T-cell (primary cell): ENCODE measurements around the gene TMEM163. TPM values are rescaled to one million over a fixed set of nuclear protein-coding genes. Genes with fewer than 3 reads are reported as not detected.

Experiments
- ATAC-seq, 4 experiments: fragments of 200-7000 bp in 3 of 4; fragments of 150-1000 bp in 1 of 4; cut with Tn5 transposase; replicated peaks in 1 of 4; 1 replicate in 3 of 4; 2 replicates in 1 of 4; pipeline ENCODE4 v1.10.0; 2021; ENCODE audit warnings: moderate library complexity in 3 of 4, mild to moderate bottlenecking in 2 of 4, moderate number of reproducible peaks in 1 of 4
- CTCF ChIA-PET, 2 donors: fragments of 300-600 bp; sonication (Branson Sonifier 250); formaldehyde crosslinking; loops; one replicate each; lab custom pipeline; 2022; ENCODE audit warnings: antibody characterized with exemption in 2 of 2; lab: Charles Lee
- POLR2A ChIA-PET, 2 donors: fragments of 300-600 bp; sonication (Branson Sonifier 250); formaldehyde crosslinking; loops; one replicate each; lab custom pipeline; 2022; ENCODE audit warnings: antibody characterized with exemption in 2 of 2; lab: Charles Lee
- DNase-seq, 35 experiments: peaks; one replicate each; pipeline versions ENCODE4 v3.0.0 to v3.0.0-alpha.2; 2013 to 2023
- H3K27ac ChIP-seq: one replicate; pipeline ENCODE4 v1.5.1; 2013; ENCODE audit warnings: low read length
- H3K27me3 ChIP-seq, 2 experiments: replicated peaks in 1 of 2; 1 replicate in 1 of 2; 2 replicates in 1 of 2; pipeline versions ENCODE4 v1.6.1 to v1.7.0; 2013; ENCODE audit warnings: low read length in 1 of 2, mixed read lengths in 1 of 2; ENCODE audit not compliant: control insufficient read depth in 2 of 2, insufficient read depth in 2 of 2; ENCODE audit errors: extremely low read depth in 1 of 2
- H3K36me3 ChIP-seq, 2 donors: 1 replicate in 1 of 2; 2 replicates in 1 of 2; pipeline versions ENCODE4 v1.6.1 to v1.7.0; 2013; ENCODE audit warnings: low read length in 1 of 2; ENCODE audit not compliant: control insufficient read depth in 2 of 2, insufficient read depth in 1 of 2; ENCODE audit errors: extremely low read depth in 1 of 2
- H3K4me1 ChIP-seq, 2 experiments: 1 replicate in 1 of 2; 2 replicates in 1 of 2; pipeline versions ENCODE4 v1.6.1 to v1.7.0; 2013; ENCODE audit warnings: low read length in 2 of 2, mixed read lengths in 1 of 2; ENCODE audit not compliant: insufficient read depth in 2 of 2, control insufficient read depth in 1 of 2; ENCODE audit errors: extremely low read depth in 1 of 2
- H3K4me3 ChIP-seq, 2 donors: 1 replicate in 1 of 2; 2 replicates in 1 of 2; pipeline versions ENCODE4 v1.5.1 to v1.7.0; 2013; ENCODE audit warnings: mild to moderate bottlenecking in 2 of 2, low read length in 1 of 2, moderate library complexity in 1 of 2; ENCODE audit not compliant: control insufficient read depth in 1 of 2; ENCODE audit errors: extremely low read depth in 1 of 2
- H3K9me3 ChIP-seq: 2 replicates; pipeline ENCODE4 v1.7.0; 2013
- H3K27ac Mint-ChIP-seq, 2 donors: one replicate each; pipeline ENCODE4 v1.8.0; 2020 to 2021; ENCODE audit warnings: mild to moderate bottlenecking in 2 of 2, mixed read lengths in 2 of 2
- H3K27me3 Mint-ChIP-seq, 2 donors: one replicate each; pipeline ENCODE4 v1.8.0; 2021 to 2022; ENCODE audit warnings: mixed read lengths in 2 of 2
- H3K36me3 Mint-ChIP-seq: one replicate; pipeline ENCODE4 v1.8.0; 2021; ENCODE audit warnings: mixed read lengths
- H3K4me1 Mint-ChIP-seq, 3 donors: one replicate each; pipeline ENCODE4 v1.8.0; 2020 to 2022; ENCODE audit warnings: mixed read lengths in 3 of 3, mild to moderate bottlenecking in 1 of 3
- H3K4me3 Mint-ChIP-seq, 3 donors: one replicate each; pipeline ENCODE4 v1.8.0; 2020 to 2022; ENCODE audit warnings: mild to moderate bottlenecking in 3 of 3, mixed read lengths in 3 of 3, moderate library complexity in 3 of 3
- H3K9me3 Mint-ChIP-seq, 3 donors: one replicate each; pipeline ENCODE4 v1.8.0; 2020 to 2022; ENCODE audit warnings: mixed read lengths in 3 of 3
- WGBS: methylation state at CpG from one replicate; pipeline ENCODE4 v1.1.5; 2013; ENCODE audit warnings: missing lambda C conversion rate; ENCODE audit not compliant: insufficient coverage; 5-methylcytosine and 5-hydroxymethylcytosine counted together
- total RNA-seq, 35 experiments: library from RNA in 6 of 35; stranded (reverse) in 6 of 35; fragments of 120-200 nt in 1 of 35; gene quantifications; one replicate each; pipeline versions ENCODE4 v1.2.1 to v1.2.4 and lab custom pipeline; 2013 to 2026

Gene TMEM163
- total RNA-seq, 5 donors from 2014 or later (not counting 1 experiment from before 2014, with no cell fraction given) = 0.18 to 0.73 (median 0.35) TPM

DNA sequence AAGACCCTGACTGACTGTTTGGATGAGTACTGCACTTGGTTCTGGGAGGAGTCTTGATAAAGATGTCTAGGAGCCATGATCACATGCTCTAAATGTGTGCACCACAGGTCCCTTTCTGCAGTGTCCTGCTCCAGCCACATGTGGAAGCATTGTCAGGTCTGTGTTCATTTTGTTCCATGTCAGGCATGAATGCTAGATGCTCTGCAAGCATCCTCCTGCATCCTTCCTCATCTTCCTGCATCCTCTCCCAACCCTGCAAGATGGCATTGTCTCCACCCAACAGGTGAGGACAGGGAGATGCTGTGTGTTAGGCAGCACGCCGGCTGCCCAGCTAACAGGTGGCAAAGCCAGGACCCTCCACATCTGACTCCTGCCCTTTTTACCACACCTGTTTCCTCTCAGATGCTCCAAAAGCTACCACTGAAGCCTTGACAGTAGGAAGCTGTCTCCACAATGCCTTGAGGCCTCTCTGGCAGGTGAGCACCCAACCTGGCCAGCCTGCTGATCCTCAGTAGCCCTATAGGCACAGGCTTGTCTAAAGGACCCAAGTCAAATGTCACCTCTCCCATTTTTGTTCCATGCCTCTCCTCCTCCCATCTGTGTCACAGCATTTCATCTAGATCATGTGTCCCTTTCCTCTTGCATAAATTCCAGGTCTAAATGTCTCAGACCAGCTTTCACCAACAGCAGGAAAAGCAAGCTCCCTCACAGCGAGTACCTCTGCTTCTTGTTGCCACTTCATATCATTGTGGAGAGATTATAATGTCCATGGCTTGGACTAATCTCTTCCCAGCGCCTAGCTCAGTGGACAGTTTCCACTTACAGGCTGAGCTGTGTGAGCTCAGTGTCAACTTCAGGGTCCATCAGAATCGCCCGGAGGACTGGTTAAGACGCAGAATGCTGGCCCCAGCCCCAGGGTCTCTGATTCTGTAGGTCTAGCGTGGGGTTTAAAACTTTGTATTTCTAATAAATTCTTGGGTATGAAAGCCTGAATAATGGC lies 55.0 kb downstream of the TMEM163 start:
- H3K4me3 Mint-ChIP-seq = no peak overlapping the region
- Histone ChIP-seq H3K36me3 (no peaks in the 10 kb centered on the region), H3K4me1 (peaks cover 28 to 64% of the 10 kb centered on the region in 2 experiments)

GRCh38 chr2:134662751-134663150 lies 56.0 kb downstream of the TMEM163 start:
- no peak overlapping the region for H3K27ac ChIP-seq
- no peak overlapping the region for H3K4me3 ChIP-seq
- ChIA-PET POLR2A (no interaction called here), CTCF (no interaction called here)
- WGBS = no CpG with 5 or more reads among the region's 1 CpG
- no peaks in the 10 kb centered on the region for H3K9me3 Mint-ChIP-seq
- no peaks in the 10 kb centered on the region for H3K27me3 ChIP-seq
- no peak for DNase-seq
- H3K4me1 ChIP-seq = peaks cover 18 to 54% of the 10 kb centered on the region in 2 experiments
- ATAC-seq = no peak
- H3K4me1 Mint-ChIP-seq = peaks cover 52 to 59% (median 56%) of the 10 kb centered on the region in 3 donors
- H3K4me3 Mint-ChIP-seq = no peak overlapping the region
- no peaks in the 10 kb centered on the region for H3K36me3 ChIP-seq
- H3K36me3 Mint-ChIP-seq = peaks cover 4% of the 10 kb centered on the region
- H3K27ac Mint-ChIP-seq = no peak overlapping the region
- H3K9me3 ChIP-seq = no peaks in the 10 kb centered on the region
- peaks cover 0 to 2% of the 10 kb centered on the region in 2 donors for H3K27me3 Mint-ChIP-seq

More for the DNA sequence above, 55.0 kb downstream of the TMEM163 start:
- Mint-ChIP-seq H3K27me3 (peaks cover 0 to 2% of the 10 kb centered on the region in 2 donors), H3K9me3 (no peaks in the 10 kb centered on the region), H3K36me3 (peaks cover 4% of the 10 kb centered on the region), H3K4me1 (peaks cover 61 to 69% (median 65%) of the 10 kb centered on the region in 3 donors), H3K27ac (no peak overlapping the region)
- 92% methylated on average over 3 of the region's 8 CpGs for WGBS
- ChIA-PET POLR2A (no interaction called here), CTCF (interaction anchor here in 1 of 2 donors (0.6 kb wide), 1 partner anchor 252 kb away, joined by 4 read pairs; no protein-coding TSS in a partner anchor)
- no peaks in the 10 kb centered on the region for H3K27me3 ChIP-seq
- DNase-seq = no peak
- no peak overlapping the region for H3K4me3 ChIP-seq
- no peak for ATAC-seq
- H3K27ac ChIP-seq = no peak overlapping the region
- no peaks in the 10 kb centered on the region for H3K9me3 ChIP-seq

DNA sequence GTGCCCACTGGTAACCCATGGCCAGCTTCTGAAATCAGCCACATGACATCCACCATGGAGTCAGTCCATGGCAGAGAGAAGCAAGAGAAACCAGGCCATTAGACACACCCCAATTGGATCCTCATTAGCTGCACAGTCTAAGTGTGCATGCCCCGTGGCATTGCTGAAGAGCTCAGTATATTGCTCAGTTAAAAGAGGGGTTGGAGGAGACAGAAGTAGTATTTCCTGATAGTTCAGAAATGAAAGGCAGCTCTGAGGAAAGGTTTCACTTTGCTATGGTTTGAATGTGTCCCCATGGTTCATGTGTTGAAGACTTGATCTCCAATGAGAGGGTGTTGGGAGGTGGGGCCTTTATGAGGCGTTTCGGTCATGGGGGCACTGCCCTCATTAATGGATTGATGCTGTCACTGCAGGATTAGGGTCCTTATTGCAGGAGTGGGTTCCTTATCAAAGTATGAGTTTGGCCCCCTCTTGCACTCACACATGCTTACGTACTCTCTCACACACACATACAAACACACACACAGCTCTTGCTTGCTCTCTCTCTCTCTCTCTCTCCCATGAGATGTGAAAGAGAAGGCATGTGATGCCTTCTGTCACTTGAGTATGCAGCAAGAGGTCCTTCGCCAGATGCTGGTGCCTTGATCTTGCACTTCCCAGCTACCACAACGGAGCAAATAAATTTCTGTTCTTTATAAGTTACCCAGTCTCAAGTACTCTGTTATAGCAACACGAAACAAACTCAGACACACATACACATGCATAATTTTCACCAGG lies 58.0 kb downstream of the TMEM163 start:
- Histone ChIP-seq H3K27ac (no peak overlapping the region), H3K4me3 (no peak overlapping the region), H3K4me1 (peaks cover 10 to 38% of the 10 kb centered on the region in 2 experiments), H3K27me3 (no peaks in the 10 kb centered on the region), H3K9me3 (no peaks in the 10 kb centered on the region), H3K36me3 (no peaks in the 10 kb centered on the region)
- peak overlapping the region in 1 of 2 donors; percentile 26 for H3K27ac Mint-ChIP-seq
- DNase-seq (no peak), ATAC-seq (peak in 2 of 4 experiments; percentile 43 to 71)
- ChIA-PET CTCF (interaction anchor here in 1 of 2 donors (1.0 kb wide), 1 partner anchor 8 kb away, joined by 4 read pairs; no protein-coding TSS in a partner anchor), POLR2A (interaction anchor here in 1 of 2 donors (0.5 kb wide), 1 partner anchor 13 kb away, joined by 3 read pairs; no protein-coding TSS in a partner anchor)
- peaks cover 46 to 56% (median 53%) of the 10 kb centered on the region in 3 donors for H3K4me1 Mint-ChIP-seq
- H3K27me3 Mint-ChIP-seq = peaks cover 0 to 2% of the 10 kb centered on the region in 2 donors
- 67% methylated on average over 2 of the region's 7 CpGs for WGBS
- H3K36me3 Mint-ChIP-seq = peaks cover 4% of the 10 kb centered on the region
- H3K9me3 Mint-ChIP-seq = no peaks in the 10 kb centered on the region
- H3K4me3 Mint-ChIP-seq = no peak overlapping the region

DNA sequence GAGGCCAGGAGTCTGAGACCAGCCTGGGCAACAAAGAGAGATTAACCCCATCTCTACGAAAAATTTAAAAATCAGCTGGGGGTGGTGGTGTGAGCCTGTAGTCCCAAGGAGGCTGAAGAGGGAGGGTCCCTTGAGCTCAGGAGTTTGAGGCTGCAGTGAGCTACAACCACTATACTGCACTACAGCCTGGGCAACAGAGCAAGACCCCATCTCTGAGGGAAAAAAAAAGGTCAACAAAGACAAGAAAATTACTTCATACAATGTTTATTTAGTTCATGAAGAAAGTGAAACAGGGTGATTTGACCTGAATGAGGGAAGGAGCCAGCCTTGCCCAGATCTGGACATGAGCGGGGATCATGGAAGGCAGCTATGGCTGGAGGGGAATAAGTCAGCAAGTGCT lies 59.1 kb downstream of the TMEM163 start:
- H3K4me1 Mint-ChIP-seq = peaks cover 38 to 50% (median 46%) of the 10 kb centered on the region in 3 donors
- peaks cover 0 to 2% of the 10 kb centered on the region in 2 donors for H3K27me3 Mint-ChIP-seq
- peaks cover 5 to 27% of the 10 kb centered on the region in 2 experiments for H3K4me1 ChIP-seq
- H3K4me3 Mint-ChIP-seq = no peak overlapping the region
- no peaks in the 10 kb centered on the region for H3K9me3 Mint-ChIP-seq
- peaks cover 4% of the 10 kb centered on the region for H3K36me3 Mint-ChIP-seq
- POLR2A ChIA-PET = no interaction called here
- H3K27me3 ChIP-seq = no peaks in the 10 kb centered on the region
- H3K36me3 ChIP-seq = no peaks in the 10 kb centered on the region
- no peaks in the 10 kb centered on the region for H3K9me3 ChIP-seq
- DNase-seq (no peak), ATAC-seq (no peak)
- 88% methylated on average over 1 of the region's 2 CpGs for WGBS
- H3K4me3 ChIP-seq = no peak overlapping the region
- H3K27ac Mint-ChIP-seq = no peak overlapping the region
- CTCF ChIA-PET = interaction anchor here in 1 of 2 donors (1.0 kb wide), 1 partner anchor 9 kb away, joined by 4 read pairs; no protein-coding TSS in a partner anchor
- no peak overlapping the region for H3K27ac ChIP-seq

DNA sequence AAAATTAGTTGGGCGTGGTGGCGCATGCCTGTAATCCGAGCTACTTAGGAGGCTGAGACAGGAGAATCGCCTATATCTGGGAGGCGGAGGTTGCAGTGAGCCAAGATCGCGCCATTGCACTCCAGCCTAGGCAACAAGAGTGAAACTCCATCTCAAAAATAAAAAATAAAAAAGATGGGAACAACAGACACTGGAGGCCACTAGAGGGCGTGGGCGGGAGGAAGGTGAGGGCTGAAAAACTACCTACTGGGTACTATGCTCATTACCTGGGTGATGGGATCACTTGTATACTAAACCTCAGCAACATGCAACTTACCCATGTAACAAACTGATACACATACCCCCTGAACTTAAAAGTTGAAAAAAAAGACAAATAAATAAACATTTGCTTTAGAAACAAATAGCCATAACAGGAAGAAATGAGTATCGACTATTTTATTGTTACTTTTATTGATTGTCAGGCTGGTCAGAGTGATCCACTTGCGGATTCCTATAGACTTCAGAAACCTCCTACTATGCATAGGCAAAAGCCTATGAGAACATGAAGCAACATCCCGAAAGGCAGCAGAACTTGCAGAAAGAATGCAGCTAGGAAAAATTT lies 61.0 kb downstream of the TMEM163 start:
- no peaks in the 10 kb centered on the region for H3K9me3 Mint-ChIP-seq
- Histone ChIP-seq H3K27me3 (no peaks in the 10 kb centered on the region), H3K36me3 (no peaks in the 10 kb centered on the region), H3K4me3 (no peak overlapping the region), H3K9me3 (no peaks in the 10 kb centered on the region), H3K27ac (no peak overlapping the region), H3K4me1 (peaks cover 5 to 19% of the 10 kb centered on the region in 2 experiments)
- peaks cover 4% of the 10 kb centered on the region for H3K36me3 Mint-ChIP-seq
- peak in 8 of 35 experiments; percentile 17 to 57 (median 33) for DNase-seq
- CTCF ChIA-PET = interaction anchor here (0.6 to 1.3 kb wide), 6 partner anchors 11 to 187 kb away, joined by 3 to 4 read pairs (median 4); no protein-coding TSS in a partner anchor
- ATAC-seq = no peak
- WGBS = 100% methylated on average over 3 of the region's 12 CpGs
- POLR2A ChIA-PET = no interaction called here
- H3K4me3 Mint-ChIP-seq = no peak overlapping the region
- no peaks in the 10 kb centered on the region for H3K27me3 Mint-ChIP-seq
- no peak overlapping the region for H3K27ac Mint-ChIP-seq
- peaks cover 32 to 38% (median 37%) of the 10 kb centered on the region in 3 donors for H3K4me1 Mint-ChIP-seq
